ENCODE measurements around the gene ASRGL1. TPM values are rescaled to one million over a fixed set of nuclear protein-coding genes. Genes with fewer than 3 reads are reported as not detected.
"Not testable (repeated sequence)": the region's sequence is repeated elsewhere in the genome, so short reads cannot be mapped to it uniquely, and the experiment has no call there.

ASRGL1 gene
- total RNA-seq, 4 donors from 2014 or later = 10.1 to 16.3 (median 13.5) TPM

DNA sequence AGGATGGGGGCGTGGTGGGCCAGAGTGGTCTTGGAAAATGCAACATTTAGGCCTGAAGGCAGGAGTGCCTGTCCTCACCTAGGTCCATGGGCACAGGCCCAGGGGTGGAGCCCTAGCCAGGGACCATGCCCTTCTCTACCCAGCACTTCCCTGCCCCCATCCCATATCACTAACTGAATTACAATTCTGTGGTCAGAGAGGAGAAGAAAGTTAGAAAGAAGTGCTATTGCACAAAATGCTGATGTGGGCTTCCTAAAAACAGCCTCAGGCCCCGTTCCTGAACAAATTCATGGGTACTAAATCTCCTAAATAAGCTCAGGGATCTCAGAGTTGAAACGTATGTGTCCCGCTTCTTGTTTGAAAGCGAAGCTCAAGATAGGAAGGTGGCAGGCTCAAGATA lies 3.5 kb upstream of the ASRGL1 start:
- Histone ChIP-seq H3K4me3 (no peak overlapping the region), H3K27me3 (peaks cover 22% of the 10 kb centered on the region), H3K4me1 (peaks cover 0 to 16% (median 3%) of the 10 kb centered on the region in 3 donors), H3K9me3 (no peaks in the 10 kb centered on the region), H3K27ac (no peak overlapping the region), H3K36me3 (no peaks in the 10 kb centered on the region)
- TF ChIP-seq POLR2A (IDR thresholded peaks at IDR 0.05) = no peak
- no peak for TF ChIP-seq POLR2AphosphoS5 (IDR thresholded peaks at IDR 0.05)
- no peak for TF ChIP-seq EP300 (IDR thresholded peaks at IDR 0.05)
- TF ChIP-seq, protein P1, sequence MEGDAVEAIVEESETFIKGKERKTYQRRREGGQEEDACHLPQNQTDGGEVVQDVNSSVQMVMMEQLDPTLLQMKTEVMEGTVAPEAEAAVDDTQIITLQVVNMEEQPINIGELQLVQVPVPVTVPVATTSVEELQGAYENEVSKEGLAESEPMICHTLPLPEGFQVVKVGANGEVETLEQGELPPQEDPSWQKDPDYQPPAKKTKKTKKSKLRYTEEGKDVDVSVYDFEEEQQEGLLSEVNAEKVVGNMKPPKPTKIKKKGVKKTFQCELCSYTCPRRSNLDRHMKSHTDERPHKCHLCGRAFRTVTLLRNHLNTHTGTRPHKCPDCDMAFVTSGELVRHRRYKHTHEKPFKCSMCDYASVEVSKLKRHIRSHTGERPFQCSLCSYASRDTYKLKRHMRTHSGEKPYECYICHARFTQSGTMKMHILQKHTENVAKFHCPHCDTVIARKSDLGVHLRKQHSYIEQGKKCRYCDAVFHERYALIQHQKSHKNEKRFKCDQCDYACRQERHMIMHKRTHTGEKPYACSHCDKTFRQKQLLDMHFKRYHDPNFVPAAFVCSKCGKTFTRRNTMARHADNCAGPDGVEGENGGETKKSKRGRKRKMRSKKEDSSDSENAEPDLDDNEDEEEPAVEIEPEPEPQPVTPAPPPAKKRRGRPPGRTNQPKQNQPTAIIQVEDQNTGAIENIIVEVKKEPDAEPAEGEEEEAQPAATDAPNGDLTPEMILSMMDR (IDR thresholded peaks at IDR 0.05) = no peak
- WGBS, 2 donors (ENCODE audit: low coverage in 1 of 2) = 70 to 74% methylated on average over 4 to 5 of the region's 5 CpGs
- no peak for ATAC-seq

DNA sequence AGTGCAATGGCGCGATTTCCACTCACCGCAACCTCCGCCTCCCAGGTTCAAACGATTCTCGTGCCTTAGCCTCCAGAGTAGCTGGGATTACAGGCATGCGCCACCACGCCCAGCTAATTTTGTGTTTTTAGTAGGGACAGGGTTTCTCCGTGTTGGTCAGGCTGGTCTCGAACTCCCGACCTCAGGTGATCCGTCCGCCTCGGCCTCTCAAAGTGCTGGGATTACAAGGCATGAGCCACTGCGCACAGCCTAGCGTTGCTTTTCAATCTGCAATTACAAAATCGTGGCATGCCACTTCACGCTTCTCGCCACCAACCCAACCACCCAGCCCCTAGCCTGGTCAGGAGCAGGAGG lies 322 bp upstream of the ASRGL1 start:
- 65% methylated on average over 13 of the region's 19 CpGs; no CpG with 5 or more reads in 1 of the 2 donors for WGBS, 2 donors (ENCODE audit: low coverage in 1 of 2)
- H3K4me1 ChIP-seq = peaks cover 0 to 16% (median 3%) of the 10 kb centered on the region in 3 donors
- H3K27ac ChIP-seq = peak overlapping the region in 3 of 4 donors; percentile 50 to 67 (median 58)
- peaks cover 17% of the 10 kb centered on the region for H3K27me3 ChIP-seq
- not testable (repeated sequence) for H3K9me3 ChIP-seq, H3K36me3 ChIP-seq, ATAC-seq
- peak overlapping the region; percentile 46 to 78 for H3K4me3 ChIP-seq

DNA sequence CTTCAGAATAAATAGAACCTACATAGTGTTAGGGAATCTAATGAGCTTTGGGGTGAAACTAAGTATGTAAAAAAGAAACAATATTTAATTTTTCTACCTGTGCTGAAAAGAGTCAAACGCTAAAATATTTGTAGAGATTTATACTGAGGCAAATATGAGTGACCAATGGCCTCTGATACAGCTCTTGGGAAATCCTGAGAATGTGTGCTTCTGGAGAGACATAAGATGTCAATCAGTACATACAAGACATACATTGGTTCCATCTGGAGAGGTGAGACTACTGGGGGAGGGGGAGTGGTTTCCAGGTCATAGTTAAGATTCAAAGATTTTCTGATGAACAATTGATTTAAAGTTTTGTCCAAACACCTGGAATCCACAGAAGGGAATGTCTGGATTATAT lies 970 bp downstream of the ASRGL1 start:
- peaks cover 0 to 16% (median 3%) of the 10 kb centered on the region in 3 donors for H3K4me1 ChIP-seq
- 20 to 27% methylated on average over 1 of the region's 1 CpG for WGBS, 2 donors (ENCODE audit: low coverage in 1 of 2)
- peaks cover 9% of the 10 kb centered on the region for H3K27me3 ChIP-seq
- peak overlapping the region; percentile 46 to 78 for H3K4me3 ChIP-seq
- ATAC-seq = no peak
- H3K36me3 ChIP-seq = no peaks in the 10 kb centered on the region
- TF ChIP-seq, protein P1 (IDR thresholded peaks at IDR 0.05) = no peak
- TF ChIP-seq EP300 (IDR thresholded peaks at IDR 0.05) (no peak), POLR2A (IDR thresholded peaks at IDR 0.05) (no peak)
- no peak overlapping the region for H3K27ac ChIP-seq
- H3K9me3 ChIP-seq = no peaks in the 10 kb centered on the region

DNA sequence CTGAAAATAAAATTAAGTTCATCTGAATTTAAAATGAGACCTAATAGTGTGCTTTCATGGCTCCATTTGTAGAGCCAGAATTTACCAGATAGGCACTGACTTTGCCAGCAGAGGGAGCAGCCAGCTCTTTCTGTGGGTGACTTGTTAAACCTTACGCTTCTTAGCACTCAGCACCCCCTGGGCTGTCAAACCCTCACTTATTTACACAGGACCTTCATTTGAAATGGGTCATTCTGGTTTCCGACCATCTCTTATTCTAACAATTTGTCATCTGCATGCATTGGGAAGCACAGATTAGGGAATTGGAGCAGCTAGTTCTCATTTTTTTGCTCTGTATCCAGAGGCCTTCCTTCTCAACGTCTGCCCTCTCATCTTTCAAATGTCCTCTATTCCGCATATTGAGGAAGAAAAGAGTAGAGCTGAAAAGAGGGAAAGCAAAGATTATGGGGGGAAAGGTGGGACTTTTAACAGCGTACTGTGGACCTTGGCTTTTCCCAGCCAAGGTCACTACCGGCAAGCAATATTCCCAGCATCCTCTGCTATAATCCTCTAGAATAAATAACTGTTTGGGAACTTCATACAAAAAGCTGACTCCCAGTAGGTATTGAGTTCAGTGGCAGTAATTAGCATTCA lies 3.1 kb downstream of the ASRGL1 start:
- H3K27me3 ChIP-seq = no peaks in the 10 kb centered on the region
- peaks cover 0 to 16% (median 3%) of the 10 kb centered on the region in 3 donors for H3K4me1 ChIP-seq
- H3K36me3 ChIP-seq = no peaks in the 10 kb centered on the region
- no peak for TF ChIP-seq POLR2AphosphoS5 (IDR thresholded peaks at IDR 0.05)
- TF ChIP-seq, protein P1 (IDR thresholded peaks at IDR 0.05) = peak; percentile 39 to 72 (median 58)
- peak overlapping the region in 1 of 4 donors; percentile 39 for H3K27ac ChIP-seq
- H3K4me3 ChIP-seq = no peak overlapping the region
- no peak for ATAC-seq
- WGBS, 2 donors (ENCODE audit: low coverage in 1 of 2) = 51 to 62% methylated on average over 5 to 6 of the region's 6 CpGs
- H3K9me3 ChIP-seq = no peaks in the 10 kb centered on the region

GRCh38 chr11:62341588-62341987 lies 4.3 kb downstream of the ASRGL1 start:
- TF ChIP-seq POLR2A (IDR thresholded peaks at IDR 0.05) (no peak), EP300 (IDR thresholded peaks at IDR 0.05) (no peak)
- 68 to 75% methylated on average over 4 of the region's 4 CpGs for WGBS, 2 donors (ENCODE audit: low coverage in 1 of 2)
- ATAC-seq = no peak

GRCh38 chr11:62343646-62344190 lies 6.5 kb downstream of the ASRGL1 start:
- H3K4me3 ChIP-seq, H3K4me1 ChIP-seq, H3K9me3 ChIP-seq, H3K36me3 ChIP-seq, ATAC-seq, H3K27me3 ChIP-seq, H3K27ac ChIP-seq: not testable (repeated sequence)
- 90 to 98% methylated on average over 4 to 6 of the region's 7 CpGs for WGBS, 2 donors (ENCODE audit: low coverage in 1 of 2)

More at GRCh38 chr11:62341588-62341987, 4.3 kb downstream of the ASRGL1 start:
- peaks cover 0 to 16% (median 3%) of the 10 kb centered on the region in 3 donors for H3K4me1 ChIP-seq
- H3K36me3 ChIP-seq = no peaks in the 10 kb centered on the region
- no peaks in the 10 kb centered on the region for H3K9me3 ChIP-seq
- no peaks in the 10 kb centered on the region for H3K27me3 ChIP-seq
- no peak overlapping the region for H3K4me3 ChIP-seq
- H3K27ac ChIP-seq = no peak overlapping the region

Data from gastroesophageal sphincter (tissue), 4 donors.